HEK293T (cell line): Measurements from ENCODE around the gene NINL.

Experiments used
- ARNT ChIP-seq: fragments of 450-650 bp; IDR thresholded peaks from 2 replicates; pipeline ENCODE4 v1.6.1; 2017; ENCODE audit warnings: mild to moderate bottlenecking
- BHLHE40 ChIP-seq: fragments of 450-650 bp; IDR thresholded peaks from 2 replicates; pipeline ENCODE4 v1.6.1; 2016; ENCODE audit warnings: mild to moderate bottlenecking, moderate library complexity, borderline replicate concordance
- FOXK2 ChIP-seq: fragments of 450-650 bp; IDR thresholded peaks from 2 replicates; pipeline ENCODE4 v1.6.1; 2016; ENCODE audit warnings: mild to moderate bottlenecking
- FOXM1 ChIP-seq: fragments of 450-650 bp; IDR thresholded peaks from 2 replicates; pipeline ENCODE4 v1.6.1; 2017; ENCODE audit warnings: mild to moderate bottlenecking, borderline replicate concordance
- HDGF ChIP-seq: fragments of 450-650 bp; IDR thresholded peaks from 2 replicates; pipeline ENCODE4 v1.6.1; 2017; ENCODE audit warnings: antibody characterized with exemption, borderline replicate concordance
- LEF1 ChIP-seq: fragments of 450-650 bp; IDR thresholded peaks from 2 replicates; pipeline ENCODE4 v1.6.1; 2017; ENCODE audit warnings: mild to moderate bottlenecking, borderline replicate concordance
- NFRKB ChIP-seq: fragments of 450-650 bp; IDR thresholded peaks from 2 replicates; pipeline ENCODE4 v1.6.1; 2016; ENCODE audit warnings: mild to moderate bottlenecking, moderate library complexity
- SP1 ChIP-seq: fragments of 450-650 bp; IDR thresholded peaks from 2 replicates; pipeline ENCODE4 v1.6.1; 2017
- SUZ12 ChIP-seq: fragments of 450-650 bp; IDR thresholded peaks from 2 replicates; pipeline ENCODE4 v1.6.1; 2016; ENCODE audit warnings: mild to moderate bottlenecking
- TARDBP ChIP-seq: fragments of 450-650 bp; IDR thresholded peaks from 2 replicates; pipeline ENCODE4 v1.6.1; 2016
- ZNF384 ChIP-seq: fragments of 450-650 bp; IDR thresholded peaks from 2 replicates; pipeline ENCODE4 v1.6.1; 2016
- TF ChIP-seq, protein P1 (sequence below): fragments of 450-650 bp; IDR thresholded peaks from 2 replicates; pipeline ENCODE4 v1.6.1; 2016

- TF ChIP-seq NFRKB (no peak), HDGF (no peak), BHLHE40 (no peak), ZNF384 (no peak), SP1 (no peak), FOXK2 (no peak), SUZ12 (no peak), TARDBP (no peak), LEF1 (no peak), ARNT (no peak), FOXM1 (no peak)
- TF ChIP-seq, protein P1, sequence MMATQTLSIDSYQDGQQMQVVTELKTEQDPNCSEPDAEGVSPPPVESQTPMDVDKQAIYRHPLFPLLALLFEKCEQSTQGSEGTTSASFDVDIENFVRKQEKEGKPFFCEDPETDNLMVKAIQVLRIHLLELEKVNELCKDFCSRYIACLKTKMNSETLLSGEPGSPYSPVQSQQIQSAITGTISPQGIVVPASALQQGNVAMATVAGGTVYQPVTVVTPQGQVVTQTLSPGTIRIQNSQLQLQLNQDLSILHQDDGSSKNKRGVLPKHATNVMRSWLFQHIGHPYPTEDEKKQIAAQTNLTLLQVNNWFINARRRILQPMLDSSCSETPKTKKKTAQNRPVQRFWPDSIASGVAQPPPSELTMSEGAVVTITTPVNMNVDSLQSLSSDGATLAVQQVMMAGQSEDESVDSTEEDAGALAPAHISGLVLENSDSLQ, result no peak
These were observed 88.3 kb downstream of the NINL start for GRCh38 chr20:25496968-25497401.
